Aortic smooth muscle cell (primary cell): ENCODE results near the gene SYDE1. TPM values are rescaled to one million over a fixed set of nuclear protein-coding genes. Genes with fewer than 3 reads are reported as not detected.

ENCODE experiments used
- total RNA-seq: library from RNA; depleted of rRNA; stranded (reverse); fragments of >200 nt; gene quantifications from 2 replicates; pipeline ENCODE4 v1.2.3, GENCODE V29; 2014

Gene SYDE1
- 19.3 and 19.8 TPM in 2 replicates for total RNA-seq

GRCh38 chr19:15107061-15108010 lies at the start of gene SYDE1:
TSS of gene SYDE1 (plus strand) at chr19:15107401. CDS start at chr19:15107434, 33 bp downstream.

GRCh38 chr19:15081911-15082310 lies 25.3 kb upstream of the SYDE1 start, which contains the start of gene OR1I1:
TSS of gene OR1I1 (plus strand) at chr19:15082211. CDS start at chr19:15087066, 4,855 bp downstream.

Other genes with a start within 250 kb of the SYDE1 start
- not detected in 2 replicates for gene OR7A17, start 221.3 kb upstream of the SYDE1 start, total RNA-seq
- gene OR7C2, start 165.9 kb upstream of the SYDE1 start, total RNA-seq = not detected in 2 replicates
- not detected in 2 replicates for gene SLC1A6, start 127.5 kb upstream of the SYDE1 start, total RNA-seq
- gene CASP14, start 57.9 kb upstream of the SYDE1 start, total RNA-seq = not detected in 2 replicates
- gene OR1I1, start 25.2 kb upstream of the SYDE1 start, total RNA-seq = not detected in 2 replicates
- 184 and 225 TPM in 2 replicates for gene NOTCH3, start 93.6 kb downstream of the SYDE1 start, total RNA-seq
- 0.06 and 0.13 TPM in 2 replicates for gene EPHX3, start 125.0 kb downstream of the SYDE1 start, total RNA-seq
- 10.7 and 15.9 TPM in 2 replicates for gene BRD4, start 225.1 kb downstream of the SYDE1 start, total RNA-seq